Iris pigment epithelial cell (primary cell): Measurements from ENCODE around the gene RPL39.
"Not testable (repeated sequence)": the region's sequence is repeated elsewhere in the genome, so short reads cannot be mapped to it uniquely, and the experiment has no call there.

Experiments used
- DNase-seq: peaks from one replicate; pipeline ENCODE4 v3.0.0-alpha.2; 2011; ENCODE audit warnings: low read depth

RPL39 gene

DNA sequence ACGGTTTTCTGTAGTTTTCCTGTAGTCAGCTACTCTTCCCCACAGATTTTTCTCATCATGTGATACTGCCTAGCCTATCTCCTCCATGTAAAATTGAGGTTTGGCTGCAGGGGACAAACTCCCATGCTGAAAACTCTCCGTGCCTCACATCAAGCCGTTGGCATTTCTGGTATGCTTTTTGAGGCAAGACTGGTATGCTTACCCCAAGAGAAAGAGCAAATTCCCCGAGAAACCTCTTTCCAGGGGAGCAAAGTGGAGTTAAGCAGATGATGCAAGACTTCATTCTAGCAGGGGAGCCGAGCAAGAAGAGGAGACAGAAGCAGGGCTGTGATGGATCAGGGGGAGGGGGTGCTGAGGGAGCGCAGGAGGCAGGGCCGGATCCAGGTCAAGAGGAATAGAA lies 28.2 kb downstream of the RPL39 start:
- DNase-seq = peak; percentile 86

DNA sequence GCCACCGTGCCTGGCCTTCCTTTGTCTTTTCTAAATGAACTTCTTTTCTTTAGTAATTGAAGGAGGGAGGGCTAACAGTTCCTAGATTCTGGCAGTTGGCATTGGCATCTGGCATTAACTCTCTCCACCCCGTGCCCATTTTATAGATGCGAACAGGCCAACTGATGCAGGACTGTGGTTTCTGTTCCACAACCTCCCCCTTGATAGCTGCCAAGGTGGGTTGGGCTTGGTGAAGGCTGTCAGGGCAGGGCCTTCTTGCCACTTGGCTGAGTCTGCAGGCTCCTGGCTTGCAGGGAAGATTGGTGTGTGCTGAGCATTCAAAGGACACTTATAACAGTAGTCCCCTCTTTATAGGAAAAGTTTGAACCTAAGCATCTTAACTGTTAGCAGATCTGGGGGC lies 28.7 kb downstream of the RPL39 start:
- no peak for DNase-seq

GRCh38 chrX:119760026-119760877 lies 31.2 kb downstream of the RPL39 start:
- no peak for DNase-seq

GRCh38 chrX:119759248-119759766 lies 32.1 kb downstream of the RPL39 start:
- no peak for DNase-seq

DNA sequence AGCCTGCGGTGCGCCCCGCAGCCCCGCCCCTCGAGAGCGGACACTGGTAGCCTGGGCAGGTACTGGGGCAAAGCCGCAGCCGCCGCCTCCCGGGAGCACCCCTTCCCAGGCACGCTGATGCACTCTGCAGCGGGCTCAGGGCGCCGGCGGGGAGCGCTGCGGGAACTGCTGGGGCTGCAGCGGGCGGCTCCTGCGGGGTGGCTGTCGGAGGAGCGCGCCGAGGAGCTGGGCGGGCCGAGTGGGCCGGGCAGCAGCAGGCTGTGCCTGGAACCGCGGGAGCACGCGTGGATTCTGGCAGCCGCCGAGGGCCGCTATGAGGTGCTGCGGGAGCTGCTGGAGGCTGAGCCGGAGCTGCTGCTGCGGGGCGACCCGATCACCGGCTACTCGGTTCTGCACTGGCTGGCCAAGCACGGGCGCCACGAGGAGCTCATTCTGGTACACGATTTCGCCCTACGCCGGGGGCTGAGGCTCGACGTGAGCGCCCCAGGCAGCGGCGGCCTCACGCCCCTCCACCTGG lies 32.6 kb downstream of the RPL39 start:
- DNase-seq = no peak

DNA sequence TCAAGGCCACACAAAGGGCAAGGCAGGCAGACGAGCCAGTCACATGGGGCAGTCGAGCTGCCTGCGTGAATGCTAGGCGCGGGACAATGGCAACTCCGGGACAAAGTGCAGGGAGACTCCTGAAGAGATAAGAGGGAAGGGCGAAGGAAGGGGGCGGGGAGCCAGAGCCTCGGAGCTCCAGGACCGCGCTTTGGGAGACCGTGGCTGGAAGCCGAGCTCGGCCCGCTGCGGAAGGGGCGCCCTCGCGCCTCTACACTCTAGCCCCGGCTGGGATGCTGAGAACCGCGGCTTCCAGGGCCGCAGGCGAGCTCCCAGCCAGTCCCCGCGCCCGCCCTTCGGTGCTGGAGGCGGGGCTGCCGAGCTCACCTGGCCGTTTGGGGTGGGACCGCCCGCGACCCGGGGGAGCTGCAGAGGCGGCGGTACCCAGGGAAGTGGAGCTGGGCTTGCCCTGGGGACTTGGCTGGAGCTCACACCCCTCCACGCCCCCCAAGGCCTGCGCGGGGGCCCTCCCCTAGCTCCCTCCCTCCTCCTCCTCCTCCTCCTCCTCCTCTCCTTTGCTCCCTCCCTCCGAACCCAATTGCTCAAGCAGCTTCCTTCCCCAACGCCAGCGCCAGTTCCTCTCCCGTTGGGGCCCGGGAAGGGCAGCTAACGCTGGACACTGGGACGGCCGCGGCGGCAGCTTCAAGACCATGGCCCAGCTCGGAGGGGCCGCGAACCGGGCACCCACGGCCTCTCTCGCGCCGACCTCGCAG lies 33.3 kb downstream of the RPL39 start, which contains the start of gene SOWAHD:
Gene SOWAHD, plus strand, starts transcription at position 610 of the 752 bp plus-strand sequence. Its CDS starts 80 bp downstream, at position 690.
- no peak for DNase-seq

DNA sequence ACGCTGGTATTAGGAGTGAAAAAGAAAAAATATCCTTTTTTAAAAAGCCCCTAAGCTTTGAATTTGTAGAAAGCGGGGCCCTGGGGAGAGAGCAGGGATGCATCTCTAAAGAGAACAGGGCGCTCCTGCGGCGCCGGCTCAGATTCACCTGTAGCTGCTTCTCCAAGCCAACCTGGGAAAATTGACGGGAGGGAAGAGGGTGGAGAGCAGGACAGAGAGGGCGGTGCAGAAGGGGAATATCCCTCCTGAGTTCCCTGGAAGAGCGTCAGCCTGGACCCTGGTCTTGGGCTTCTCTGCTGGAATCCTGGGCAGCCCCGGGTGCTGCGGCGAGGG lies 33.8 kb downstream of the RPL39 start:
- DNase-seq = no peak

DNA sequence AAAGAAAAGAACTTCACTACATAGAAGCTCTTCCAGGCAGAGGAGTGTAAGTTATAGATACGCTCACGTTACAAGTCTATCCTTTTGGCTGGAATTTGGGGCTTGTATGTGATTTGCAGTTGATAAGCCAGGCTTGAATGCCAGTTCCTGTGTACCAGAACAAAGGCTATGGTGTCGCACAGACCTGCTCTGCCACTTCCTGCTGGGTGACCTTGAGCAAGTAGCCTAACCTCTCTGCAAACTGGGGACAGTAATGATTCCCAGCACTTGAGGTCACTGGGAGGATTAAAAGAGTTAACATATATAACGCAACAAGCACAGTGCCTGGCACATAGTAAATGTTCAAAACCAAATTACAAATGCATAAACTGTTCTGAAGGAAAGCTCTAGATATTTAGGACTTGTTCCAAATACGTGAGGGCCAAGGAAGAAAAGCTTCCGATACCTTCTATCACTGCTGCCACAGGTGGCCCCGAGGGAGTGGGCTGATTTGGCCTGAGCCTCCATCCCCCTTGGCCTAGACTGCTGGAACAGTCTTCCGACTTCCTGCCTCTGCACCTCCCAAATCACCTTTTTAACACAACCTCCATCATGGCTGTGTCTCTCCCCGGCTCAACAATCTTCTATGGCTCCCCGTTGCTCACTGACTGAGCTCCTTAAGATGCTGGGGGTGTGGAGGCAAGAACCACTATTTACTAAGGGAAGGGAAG lies 34.3 kb downstream of the RPL39 start:
- DNase-seq = no peak

DNA sequence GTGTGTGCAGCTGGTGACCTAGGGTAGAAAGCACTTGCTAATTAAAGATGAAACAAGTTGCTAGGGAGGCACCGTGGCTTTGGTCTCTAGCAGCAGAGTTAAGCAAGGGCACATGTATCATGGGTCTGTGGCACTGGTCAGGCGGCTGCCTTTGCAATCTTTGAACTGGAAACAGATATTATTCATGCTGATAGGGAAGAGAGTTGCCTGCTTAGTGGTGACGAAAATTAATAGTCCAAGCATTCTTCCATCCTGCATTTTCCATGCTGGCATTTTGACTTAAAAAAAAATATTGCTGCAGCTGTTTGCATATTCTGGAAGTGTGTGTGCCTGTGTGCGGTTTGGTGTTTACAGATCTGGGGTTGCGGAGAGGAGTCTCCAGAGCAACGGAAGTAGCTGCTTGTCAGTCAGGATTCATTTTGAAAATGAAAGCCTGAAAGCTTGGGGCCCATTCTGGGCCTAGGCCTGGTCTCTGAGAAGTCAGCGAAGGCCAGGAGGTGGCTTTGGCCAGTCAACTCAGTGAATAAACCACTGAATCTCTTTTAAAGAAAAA lies 35.4 kb downstream of the RPL39 start:
- DNase-seq = no peak

- DNase-seq = peak; percentile 36
Observed at GRCh38 chrX:119753639-119754257, 37.7 kb downstream of the RPL39 start.

DNA sequence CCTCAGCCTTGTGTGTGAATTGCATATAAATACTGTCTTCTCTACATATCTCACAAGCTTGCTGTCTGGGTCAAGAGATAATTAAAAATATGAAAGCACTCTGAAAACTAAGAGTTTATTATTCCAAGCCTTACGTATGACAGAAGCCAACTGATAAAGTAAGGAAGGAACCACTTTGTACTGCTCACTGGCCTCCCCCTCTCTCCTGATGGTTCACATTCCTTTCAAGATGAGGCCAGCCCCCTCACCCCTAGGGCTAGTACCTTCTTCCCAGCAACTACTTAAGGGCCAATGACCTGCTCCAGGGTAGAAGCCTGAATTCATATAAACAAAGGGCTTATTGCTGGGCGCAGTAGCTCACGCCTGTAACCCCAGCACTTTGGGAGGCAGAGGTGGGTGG lies 38.4 kb downstream of the RPL39 start:
- no peak for DNase-seq

GRCh38 chrX:119750751-119751150 lies 40.7 kb downstream of the RPL39 start:
- DNase-seq = not testable (repeated sequence)

DNA sequence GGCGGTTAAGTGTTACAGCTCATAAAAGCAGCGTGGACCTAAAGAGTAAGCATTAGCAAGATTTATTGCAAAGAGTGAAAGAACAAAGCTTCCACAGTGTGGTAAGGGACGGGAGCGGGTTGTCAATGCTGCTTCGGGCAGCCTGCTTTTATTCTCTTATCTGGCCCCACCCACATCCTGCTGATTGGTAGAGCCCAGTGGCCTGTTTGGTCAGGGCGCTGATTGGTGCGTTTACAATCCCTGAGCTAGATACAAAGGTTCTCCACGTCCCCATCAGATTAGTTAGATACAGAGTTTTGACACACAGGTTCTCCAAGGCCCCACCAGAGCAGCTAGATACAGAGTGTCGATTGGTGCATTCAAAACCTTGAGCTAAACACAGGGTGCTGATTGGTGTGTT lies 41.3 kb downstream of the RPL39 start:
- DNase-seq = not testable (repeated sequence)

DNA sequence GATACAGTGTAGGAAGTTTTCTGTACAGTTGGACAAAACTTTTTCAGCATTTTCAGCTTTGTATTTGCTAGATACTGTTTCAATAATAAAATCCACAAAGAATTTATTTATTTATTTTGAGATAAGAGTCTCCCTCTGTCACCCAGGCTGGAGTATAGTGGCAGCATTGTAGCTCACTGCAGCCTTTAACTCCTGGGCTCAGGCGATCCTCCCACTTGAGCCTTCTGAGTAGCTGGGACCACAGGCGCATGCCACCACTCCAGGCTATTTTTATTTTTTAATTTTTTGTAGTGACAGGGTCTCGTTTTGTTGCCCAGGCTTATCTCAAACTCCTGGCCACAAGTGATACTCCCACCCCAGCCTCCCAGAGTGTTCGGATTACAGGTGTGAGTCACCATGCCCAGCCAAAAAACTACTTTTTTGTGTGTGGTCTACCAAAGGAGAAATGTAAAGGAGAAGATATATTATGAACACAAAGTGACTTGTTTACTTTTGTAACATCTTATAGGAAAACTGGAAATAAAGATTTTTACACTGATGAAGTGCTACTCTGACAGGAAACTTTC lies 46.1 kb downstream of the RPL39 start:
- no peak for DNase-seq

DNA sequence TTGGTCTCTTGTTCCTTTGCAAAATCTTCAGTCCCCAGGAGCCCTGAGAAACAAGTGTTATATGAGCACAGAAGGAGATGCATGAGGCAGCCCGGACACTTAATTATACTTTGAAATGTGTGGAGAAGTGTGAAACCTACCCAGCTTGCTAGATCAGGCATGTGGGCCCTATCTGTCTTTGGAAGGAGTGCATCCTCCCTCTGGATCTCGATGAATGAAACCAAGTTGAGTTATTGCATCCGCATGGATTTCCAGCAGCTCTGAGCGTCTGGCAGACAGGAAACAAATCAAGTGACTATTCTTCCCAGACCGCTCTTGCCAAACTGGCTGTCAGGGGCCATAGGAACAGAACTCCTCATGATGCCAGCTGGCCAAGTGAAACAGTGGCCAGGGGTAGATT lies 52.7 kb downstream of the RPL39 start:
- DNase-seq = no peak
